Measurements from ENCODE around the gene ADGRF4.

The ADGRF4 gene

DNA sequence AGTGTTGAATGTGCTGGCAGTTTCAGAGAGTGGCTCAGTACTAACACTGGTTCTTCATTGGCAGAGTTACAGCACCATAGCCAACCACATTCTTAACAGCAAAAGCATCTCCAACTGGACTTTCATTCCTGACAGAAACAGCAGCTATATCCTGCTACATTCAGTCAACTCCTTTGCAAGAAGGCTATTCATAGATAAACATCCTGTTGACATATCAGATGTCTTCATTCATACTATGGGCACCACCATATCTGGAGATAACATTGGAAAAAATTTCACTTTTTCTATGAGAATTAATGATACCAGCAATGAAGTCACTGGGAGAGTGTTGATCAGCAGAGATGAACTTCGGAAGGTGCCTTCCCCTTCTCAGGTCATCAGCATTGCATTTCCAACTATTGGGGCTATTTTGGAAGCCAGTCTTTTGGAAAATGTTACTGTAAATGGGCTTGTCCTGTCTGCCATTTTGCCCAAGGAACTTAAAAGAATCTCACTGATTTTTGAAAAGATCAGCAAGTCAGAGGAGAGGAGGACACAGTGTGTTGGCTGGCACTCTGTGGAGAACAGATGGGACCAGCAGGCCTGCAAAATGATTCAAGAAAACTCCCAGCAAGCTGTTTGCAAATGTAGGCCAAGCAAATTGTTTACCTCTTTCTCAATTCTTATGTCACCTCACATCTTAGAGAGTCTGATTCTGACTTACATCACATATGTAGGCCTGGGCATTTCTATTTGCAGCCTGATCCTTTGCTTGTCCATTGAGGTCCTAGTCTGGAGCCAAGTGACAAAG lies 17.0 kb upstream of the ADGRF4 start:
- DNase-seq (ENCODE audit: low read depth in 4 of 4, low spot score in 1 of 4): no peak

DNA sequence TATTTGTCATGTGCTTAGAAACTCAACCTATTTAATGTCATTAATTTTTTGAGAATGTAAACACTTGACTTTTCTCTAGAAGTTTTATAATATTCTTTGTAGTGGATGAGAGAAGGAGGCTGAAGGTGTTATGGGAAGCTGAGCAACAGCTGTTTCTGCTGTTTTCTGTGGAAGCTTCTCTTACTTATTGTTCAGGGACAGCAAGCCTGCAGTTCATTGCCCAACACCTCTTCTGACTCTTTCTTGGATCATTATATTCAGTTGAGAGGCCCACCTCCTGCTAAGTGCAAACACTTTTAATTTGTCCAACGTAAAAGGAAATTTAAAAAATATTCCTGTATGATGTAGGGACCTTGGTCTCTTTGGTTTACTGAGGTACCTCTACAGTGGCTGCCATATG lies 12.0 kb upstream of the ADGRF4 start:
- no peak for DNase-seq (ENCODE audit: low read depth in 4 of 4, low spot score in 1 of 4)

DNA sequence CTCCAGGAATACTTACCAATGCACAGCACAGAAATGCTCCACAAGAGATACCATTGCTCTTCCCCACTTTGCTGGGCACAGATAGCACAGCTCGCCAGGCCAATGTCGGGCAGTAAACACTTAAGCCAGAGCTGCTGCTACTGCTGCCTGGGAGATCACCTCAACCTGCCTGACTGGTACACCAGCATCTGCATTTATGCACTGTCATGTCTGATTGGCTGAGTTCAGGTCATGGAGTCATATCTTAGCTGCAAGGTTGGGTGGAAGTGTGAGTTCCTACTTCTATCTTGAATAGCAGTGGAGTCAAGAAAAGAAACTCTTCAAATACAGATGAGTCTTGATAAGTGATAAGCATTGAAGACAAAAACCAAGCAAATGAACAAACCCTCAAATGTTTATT lies 10.9 kb upstream of the ADGRF4 start:
- no peak for DNase-seq (ENCODE audit: low read depth in 4 of 4, low spot score in 1 of 4)

DNA sequence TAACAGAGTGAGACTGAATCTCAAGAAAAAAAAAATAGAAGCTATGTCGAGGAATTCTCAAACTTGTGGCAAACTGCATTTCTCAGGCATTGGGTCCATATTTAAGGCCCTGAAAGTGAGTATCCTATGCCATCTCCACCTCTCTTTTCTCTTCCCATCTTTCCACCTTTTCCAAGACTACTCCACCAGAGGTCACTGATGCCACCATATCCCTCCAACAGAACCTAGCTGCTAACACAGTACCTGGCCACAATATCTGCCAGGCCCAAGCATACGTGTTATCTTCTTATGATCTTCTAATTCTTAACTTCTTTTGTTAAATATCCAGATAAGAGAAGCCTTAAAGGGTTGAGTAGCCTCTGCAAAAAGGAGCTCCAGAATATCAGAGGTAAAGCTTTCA lies 8.2 kb upstream of the ADGRF4 start:
- DNase-seq (ENCODE audit: low read depth in 4 of 4, low spot score in 1 of 4): no peak

DNA sequence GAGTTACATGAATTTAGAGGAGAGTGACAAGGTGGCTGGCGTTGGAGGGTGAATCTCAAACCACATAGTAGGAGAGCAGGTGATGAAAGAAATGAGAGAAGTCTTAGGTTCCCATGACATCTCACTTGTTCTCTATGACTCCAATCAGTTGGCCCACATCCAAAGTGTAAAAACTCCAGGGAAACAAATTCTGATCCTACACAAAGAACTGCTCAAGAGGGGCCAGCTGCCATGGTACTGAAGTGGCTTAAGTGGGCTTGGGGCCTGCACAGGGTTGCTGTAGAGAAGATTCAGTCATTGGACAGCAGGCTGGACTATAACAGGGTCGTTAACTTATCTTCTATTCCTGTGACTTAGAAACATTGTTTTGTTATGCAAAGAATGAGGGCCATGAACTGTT lies 7.6 kb upstream of the ADGRF4 start:
- no peak for DNase-seq (ENCODE audit: low read depth in 4 of 4, low spot score in 1 of 4)

DNA sequence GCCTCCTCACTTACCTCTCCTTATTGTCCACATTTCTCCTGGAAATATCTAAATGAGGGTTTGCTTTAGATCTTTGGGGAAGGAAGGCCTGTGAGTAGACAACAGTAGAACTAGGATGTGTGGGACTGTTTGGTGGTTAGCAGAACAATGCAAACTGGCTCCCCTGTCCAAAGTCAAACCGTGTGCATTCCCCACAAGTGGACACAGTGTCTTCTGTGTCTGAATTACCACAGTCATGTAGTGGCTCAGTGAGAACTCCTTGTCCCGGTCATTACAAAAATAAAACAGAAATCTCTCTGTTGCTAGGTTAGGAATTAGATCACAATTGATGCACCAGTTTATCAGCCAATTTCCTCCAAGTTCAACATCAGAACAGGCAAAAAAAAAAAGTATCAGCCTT lies 455 bp upstream of the ADGRF4 start:
- DNase-seq (ENCODE audit: low read depth in 4 of 4, low spot score in 1 of 4): no peak

DNA sequence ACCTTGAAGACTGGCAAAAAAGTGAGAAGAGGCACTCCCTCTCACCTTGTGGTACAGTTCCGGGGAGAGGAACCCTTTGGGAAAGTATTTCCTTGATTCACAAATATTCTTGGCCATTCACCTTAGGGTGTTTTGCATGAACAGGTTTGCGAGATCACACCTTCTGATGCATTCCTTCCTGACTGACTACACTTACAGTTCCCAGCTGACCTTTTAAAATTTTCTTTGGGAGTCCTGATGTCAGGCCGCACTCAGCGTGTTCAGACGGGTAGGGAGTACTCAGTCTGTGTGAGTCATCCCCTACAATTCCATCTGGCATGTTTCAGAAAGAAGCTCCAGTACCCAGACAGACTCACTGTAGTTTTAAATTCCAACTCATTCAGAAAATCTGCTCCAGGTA lies 1.7 kb downstream of the ADGRF4 start:
- DNase-seq (ENCODE audit: low read depth in 4 of 4, low spot score in 1 of 4): no peak

DNA sequence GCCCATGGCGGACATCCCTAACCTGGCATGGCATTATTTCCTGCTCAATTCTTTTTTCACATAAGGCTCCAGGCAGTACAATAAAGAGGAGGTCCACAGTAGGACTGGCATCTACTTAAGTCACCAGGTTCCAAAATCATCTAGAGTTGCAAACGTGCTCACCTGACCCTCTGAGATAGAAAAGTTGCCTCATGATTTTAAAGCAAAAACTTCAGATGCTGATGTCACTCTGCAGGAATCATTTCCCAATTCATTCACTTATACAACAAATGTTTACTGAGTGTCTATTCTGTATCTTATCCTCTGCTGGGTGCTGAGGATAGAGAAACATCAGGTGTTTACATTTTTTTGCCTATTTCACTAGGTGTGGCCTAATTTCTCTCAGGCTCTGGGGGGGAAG lies 2.2 kb downstream of the ADGRF4 start:
- no peak for DNase-seq (ENCODE audit: low read depth in 4 of 4, low spot score in 1 of 4)

DNA sequence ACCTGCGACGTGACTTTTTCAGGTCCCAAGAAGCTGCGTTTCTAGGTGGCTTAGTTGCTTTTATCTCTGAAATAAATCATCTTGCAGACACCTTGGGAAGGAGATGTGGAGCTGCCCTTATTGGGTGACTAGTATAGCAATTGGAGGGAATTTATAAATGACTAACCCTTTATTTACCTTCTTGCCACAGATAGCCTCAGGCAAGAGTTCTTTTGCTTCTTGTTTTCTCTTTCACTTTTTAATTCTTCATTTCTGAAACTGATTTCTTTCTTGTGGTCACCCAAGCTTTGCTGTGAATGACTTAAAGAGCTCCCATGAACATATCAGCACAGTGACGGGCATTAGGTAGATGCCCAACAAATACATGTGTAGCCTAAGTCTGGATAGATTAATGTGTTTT lies 3.0 kb downstream of the ADGRF4 start:
- DNase-seq (ENCODE audit: low read depth in 4 of 4, low spot score in 1 of 4): no peak

DNA sequence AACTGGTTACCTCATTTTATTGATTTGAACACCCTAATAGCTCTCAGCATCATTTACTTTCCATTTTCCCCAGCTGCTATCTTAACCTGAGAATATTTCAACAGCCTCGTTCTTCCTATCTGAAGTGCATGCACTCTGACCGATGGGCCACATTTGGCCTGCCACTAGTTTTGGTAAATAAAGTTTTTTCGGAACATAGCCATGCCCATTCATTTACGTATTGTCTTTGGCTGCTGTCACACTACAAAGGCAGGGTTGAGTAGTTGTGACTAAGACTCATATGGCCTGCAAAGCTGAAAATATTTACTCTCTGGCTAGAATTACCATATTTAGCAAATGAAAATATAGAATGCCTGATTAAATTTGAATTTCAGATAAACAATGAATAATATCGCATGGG lies 10.8 kb downstream of the ADGRF4 start:
- no peak for DNase-seq (ENCODE audit: low read depth in 4 of 4, low spot score in 1 of 4)

DNA sequence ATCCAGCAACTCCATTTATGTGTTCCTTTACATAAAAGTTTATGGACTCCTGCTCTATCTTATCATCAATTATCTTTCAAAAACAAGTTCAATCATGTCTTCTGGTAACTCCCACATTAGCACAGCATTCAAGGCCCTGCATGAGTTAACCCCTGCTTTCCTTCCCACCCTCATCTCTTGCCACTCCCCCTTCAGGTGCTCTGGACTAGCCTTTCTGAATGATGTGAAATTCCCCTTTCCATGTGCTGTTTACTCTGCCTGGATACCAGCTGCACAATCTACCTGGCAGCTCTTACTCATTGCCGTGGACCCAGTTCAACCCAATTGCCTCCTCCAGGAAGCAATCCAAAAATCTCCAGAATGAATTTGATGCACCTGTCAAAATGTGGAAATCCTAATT lies 11.9 kb downstream of the ADGRF4 start:
- DNase-seq (ENCODE audit: low read depth in 4 of 4, low spot score in 1 of 4): no peak

DNA sequence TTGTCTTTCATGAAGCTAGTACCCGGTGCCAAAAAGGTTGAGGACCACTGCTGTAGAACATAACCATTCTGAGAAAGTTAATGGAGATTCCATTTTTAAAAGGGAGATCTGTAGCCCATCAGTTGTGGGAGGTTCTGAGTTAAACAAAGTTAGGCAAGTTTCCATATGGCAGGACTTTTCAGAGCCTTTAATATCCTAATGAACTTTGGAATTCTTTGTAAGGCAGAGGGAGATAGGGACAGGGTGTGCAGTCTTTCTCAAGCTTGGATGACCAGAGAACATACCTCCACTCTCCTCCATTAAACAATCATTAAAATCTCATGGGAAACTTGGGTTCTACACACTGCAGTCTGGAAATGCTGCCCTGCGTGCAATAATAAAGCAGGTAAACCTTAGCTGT lies 14.8 kb downstream of the ADGRF4 start:
- DNase-seq (ENCODE audit: low read depth in 4 of 4, low spot score in 1 of 4): no peak

DNA sequence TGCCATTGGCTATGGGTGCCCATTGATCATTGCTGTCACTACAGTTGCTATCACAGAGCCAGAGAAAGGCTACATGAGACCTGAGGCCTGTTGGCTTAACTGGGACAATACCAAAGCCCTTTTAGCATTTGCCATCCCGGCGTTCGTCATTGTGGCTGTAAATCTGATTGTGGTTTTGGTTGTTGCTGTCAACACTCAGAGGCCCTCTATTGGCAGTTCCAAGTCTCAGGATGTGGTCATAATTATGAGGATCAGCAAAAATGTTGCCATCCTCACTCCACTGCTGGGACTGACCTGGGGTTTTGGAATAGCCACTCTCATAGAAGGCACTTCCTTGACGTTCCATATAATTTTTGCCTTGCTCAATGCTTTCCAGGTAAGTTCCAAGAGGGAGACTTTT lies 16.4 kb downstream of the ADGRF4 start:
- no peak for DNase-seq (ENCODE audit: low read depth in 4 of 4, low spot score in 1 of 4)

DNA sequence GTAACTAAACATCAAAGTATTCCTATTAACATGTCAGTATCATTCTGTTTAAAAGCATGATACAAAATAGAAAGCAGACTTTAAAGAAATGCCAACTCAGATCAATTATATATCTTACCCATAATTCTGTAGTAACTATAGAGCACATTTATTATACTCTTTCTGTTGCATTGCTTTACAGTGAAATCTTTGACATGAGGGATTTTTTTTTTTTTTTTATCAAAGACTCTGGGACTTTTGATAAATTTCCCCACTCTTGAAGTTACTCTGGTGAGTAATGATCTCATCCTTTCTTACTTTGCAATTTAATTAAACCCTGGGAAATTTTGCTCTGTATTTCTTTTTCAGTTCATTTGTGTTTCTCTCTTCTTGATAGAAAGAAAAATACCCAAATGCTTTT lies 17.4 kb downstream of the ADGRF4 start:
- DNase-seq (ENCODE audit: low read depth in 4 of 4, low spot score in 1 of 4): no peak

DNA sequence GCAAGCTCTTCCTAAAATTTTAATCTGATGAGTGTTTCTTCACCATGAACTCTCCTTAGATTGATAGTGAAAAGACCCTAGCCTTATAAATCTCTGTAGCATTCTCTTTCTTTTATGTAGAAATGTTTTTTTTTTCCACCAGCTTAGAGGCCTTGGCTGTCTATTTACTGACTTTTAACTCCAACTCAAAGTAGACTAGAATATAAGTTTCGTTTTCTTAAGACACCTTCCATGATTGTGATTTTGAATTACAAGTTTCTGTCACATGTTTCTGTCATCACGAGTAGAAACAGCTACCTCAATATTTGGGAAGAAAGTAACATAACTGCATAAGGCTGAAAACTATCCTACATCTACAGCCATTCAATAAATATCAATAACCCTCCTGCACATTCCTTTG lies 17.8 kb downstream of the ADGRF4 start:
- DNase-seq (ENCODE audit: low read depth in 4 of 4, low spot score in 1 of 4): no peak

DNA sequence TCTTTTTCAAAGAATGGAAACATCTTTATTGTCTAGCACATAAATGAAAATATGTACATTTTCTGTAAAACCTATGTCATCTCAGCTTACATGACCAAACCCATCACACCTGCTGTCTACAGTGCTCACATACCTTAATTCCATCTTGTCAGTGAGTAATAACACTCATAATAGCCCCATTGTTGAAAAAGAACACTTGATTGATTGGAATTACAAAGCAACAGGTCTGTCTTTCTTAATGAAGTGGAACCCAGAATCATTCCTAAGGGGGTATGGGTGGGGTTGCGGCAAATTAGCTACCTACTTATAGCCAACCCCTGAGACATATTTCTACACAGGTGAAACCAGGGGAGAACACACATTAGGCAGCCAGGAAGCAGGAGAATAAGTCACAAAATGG lies 20.2 kb downstream of the ADGRF4 start:
- DNase-seq (ENCODE audit: low read depth in 4 of 4, low spot score in 1 of 4): no peak

DNA sequence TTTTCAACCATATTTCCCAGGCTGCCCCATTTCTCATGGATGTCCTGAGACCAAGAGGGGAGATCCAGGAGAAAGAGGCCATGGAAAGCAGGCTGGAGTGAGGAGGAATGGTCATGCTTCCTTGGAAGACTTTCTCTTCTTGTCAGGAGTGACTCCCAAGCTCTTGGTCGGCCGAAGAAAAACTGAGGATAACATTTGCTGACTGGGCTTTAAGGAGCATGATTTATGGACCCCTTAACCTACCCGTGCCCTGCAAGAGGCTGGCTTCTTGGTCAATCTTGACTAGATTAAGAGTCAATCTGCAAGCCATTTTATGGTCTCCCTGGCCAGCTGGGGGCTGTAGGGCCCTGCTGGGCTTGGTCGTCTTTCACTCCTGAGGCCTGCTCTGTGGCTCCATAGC lies 22.8 kb downstream of the ADGRF4 start:
- DNase-seq (ENCODE audit: low read depth in 4 of 4, low spot score in 1 of 4): no peak

DNA sequence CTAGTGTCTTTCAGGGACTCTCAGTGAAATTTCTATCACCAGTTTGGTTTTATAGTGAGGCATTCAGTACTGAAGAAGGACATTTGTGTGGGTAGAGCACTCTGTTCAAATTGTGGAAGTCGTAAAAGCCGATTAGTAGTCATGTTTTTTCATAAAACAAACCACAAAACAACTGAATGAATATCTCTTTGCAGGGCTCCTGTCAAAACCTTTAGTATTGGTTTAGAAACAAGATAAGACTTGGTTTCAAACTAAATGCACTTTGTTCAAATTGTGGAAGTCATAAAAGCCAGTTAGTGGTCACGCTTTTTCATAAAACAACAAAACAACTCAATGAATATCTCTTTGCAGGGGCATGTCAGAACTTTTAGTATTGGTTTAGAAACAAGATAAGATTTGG lies 23.8 kb downstream of the ADGRF4 start:
- DNase-seq (ENCODE audit: low read depth in 4 of 4, low spot score in 1 of 4): no peak

DNA sequence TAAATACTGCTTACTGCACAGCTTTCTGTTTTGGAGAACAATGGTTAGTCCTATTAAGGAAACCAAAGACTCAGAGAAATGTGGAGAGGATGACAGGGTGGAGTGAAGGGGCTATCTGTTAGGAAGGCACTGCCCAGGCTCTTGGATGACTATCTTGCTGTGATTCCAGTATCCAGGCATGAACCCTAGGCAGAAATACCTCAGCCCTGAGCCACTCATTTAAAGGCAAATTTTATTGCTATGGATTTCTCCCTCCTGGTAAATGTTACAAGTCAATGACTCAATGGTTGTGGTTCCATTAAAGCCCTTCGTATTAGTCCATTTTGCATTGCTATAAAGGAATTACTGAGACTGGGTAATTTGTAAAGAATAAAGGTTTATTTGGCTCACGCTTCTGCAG lies 25.9 kb downstream of the ADGRF4 start:
- no peak for DNase-seq (ENCODE audit: low read depth in 4 of 4, low spot score in 1 of 4)

DNA sequence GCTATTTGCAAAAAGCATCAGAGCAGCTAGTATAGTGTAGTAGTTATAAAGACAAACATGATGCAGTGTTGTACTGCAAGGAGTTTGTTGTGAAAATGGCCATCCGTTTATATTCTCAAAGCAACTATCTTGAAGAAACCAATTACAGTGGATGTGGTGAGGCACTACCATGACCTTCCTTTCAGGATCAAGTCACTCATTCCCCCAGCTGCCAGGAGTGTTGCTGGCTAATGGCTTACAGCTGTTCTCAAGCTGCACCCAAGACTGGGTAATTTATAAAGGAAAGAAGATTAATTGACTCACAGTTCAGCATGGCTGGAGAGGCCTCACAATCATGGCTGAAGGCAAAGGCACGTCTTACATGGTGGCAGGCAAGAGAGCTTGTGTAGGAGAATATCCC lies 29.0 kb downstream of the ADGRF4 start:
- DNase-seq (ENCODE audit: low read depth in 4 of 4, low spot score in 1 of 4): no peak

DNA sequence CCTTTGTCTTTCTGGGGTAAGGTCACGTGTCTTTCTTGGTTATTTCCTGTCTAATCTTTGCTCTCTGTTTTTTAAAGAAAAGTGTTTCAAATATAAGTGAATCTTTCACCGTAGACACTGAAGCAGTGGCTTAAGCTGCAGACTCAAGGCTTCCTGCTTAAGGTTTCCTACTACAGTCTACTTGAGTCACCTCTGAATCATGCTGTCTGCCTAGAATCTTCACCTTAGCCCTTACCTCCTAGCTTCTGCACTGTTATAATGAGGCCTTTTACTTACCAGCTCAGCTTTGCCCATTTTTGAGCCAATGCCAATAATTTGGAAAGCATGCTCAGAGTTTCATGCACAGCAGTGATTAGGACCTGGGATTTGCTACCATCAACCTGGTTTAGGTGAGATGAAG lies 30.6 kb downstream of the ADGRF4 start:
- DNase-seq (ENCODE audit: low read depth in 4 of 4, low spot score in 1 of 4): no peak

DNA sequence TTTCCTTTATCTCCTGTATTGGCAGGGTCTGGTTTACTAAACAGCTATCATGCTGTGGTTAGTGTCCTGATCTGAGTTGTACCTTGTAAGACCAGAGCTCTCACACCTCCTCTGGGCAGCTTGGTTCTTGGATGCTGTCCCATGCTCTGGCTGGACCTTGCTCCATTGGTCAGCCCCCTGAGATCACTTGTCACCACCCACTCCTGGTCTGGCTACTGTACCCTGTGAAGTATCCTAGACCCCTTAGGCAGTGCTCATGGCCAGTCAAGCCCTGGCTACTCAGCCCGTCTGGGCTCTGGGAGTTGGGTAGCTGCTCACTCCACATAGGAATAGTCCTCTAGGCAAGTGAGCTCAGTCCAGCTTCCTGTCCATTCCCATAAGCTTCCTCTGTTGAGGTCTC lies 31.1 kb downstream of the ADGRF4 start:
- no peak for DNase-seq (ENCODE audit: low read depth in 4 of 4, low spot score in 1 of 4)

DNA sequence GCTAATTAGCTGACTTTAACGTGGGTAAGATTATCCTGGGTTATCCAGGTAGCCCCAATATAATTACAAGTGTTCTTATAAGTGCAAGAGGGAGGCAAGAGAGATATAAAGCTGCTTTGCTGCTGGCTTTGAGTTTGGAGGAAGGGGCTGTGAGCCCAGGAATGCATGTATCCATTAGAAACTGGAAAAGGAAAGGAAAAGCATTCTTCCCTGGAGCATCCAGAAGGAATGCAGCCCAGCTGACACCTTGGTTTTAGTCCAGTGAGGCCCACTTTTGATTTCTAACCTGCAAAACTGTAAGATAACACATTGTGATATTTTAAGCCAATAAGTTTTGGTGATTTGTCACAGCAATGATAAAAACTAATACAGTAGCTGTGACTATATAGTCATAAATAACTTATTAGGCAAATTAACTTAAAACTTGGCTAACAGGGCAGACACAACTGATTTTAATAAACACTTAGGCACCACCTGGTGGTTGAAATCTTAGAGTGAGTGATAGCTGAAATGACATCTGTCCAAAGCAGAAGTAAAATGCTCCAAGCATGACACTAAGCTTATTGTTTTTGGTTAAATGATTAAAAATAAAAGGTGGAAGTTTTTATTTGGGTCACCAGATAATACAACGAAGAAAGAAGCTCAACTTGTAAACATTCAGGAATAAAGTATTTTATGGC lies 35.6 kb downstream of the ADGRF4 start:
- no peak for DNase-seq (ENCODE audit: low read depth in 4 of 4, low spot score in 1 of 4)

Data from stimulated activated CD4-positive, alpha-beta T cell treated with anti-CD3 and anti-CD28 coated beads, Interleukin-1b, Interleukin-23, amount 100 ng/mL, for 24 hours (primary cell).